NCI-H2029 (cell line): Measurements from ENCODE around the gene MTHFD1L.
"Not testable (repeated sequence)": the region's sequence is repeated elsewhere in the genome, so short reads cannot be mapped to it uniquely, and the experiment has no call there.

Experiments
- DNase-seq: peaks from one replicate; lab custom pipeline; 2025; lab: John Stamatoyannopoulos, UW

Gene MTHFD1L

GRCh38 chr6:151123641-151124040 lies 258.1 kb downstream of the MTHFD1L start:
- not testable (repeated sequence) for DNase-seq

GRCh38 chr6:151125242-151125641 lies 259.7 kb downstream of the MTHFD1L start:
- not testable (repeated sequence) for DNase-seq

DNA sequence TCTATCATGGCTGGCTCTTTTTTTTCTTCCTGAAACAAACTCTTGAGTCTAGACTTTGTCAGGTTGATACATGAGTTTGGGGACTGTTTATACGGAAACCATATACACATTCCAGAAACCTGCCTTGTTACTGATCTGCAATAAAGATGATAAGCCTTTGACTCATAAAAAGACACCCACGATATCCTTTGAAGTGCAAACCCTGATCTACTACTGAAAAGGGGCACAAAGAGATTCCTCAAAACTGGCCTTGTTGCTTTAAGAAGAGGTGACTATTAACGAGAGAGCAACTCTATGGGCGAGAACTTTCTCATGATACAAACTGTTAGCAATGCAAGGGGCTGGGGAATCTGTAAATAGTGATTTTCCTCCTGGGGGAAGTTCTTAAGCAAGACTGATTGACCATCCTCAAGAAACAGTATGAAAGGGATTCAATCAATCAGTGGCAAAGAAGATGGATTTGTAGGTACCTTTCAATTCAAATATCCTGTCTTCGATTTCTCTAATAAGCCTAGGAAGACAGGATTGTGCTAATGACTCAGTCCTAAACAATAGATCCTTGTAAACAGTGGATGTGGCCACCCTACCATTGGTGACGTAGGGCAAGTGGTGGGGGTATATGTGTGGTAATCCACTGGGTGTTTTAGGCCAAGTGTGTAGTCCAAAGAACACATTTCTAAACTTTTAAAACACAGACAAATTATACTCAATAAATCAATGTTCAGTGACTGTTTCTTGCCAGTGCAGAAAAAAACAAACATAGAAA lies 260.3 kb downstream of the MTHFD1L start:
- not testable (repeated sequence) for DNase-seq

DNA sequence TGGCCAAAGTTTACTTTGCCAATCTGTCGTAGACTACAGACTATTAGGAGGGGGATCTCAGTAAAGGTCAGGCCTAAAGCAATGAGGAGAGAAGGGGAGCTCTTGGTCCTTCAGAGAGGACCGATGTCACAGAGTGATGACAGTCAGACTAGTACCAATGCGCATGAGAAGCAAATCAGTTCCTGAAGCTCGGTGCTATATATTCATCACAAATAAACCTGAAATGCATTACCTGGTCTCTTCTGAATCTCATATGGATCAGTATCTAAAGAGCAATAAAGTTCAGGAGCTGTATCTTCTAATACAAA lies 260.9 kb downstream of the MTHFD1L start:
- DNase-seq: not testable (repeated sequence)

DNA sequence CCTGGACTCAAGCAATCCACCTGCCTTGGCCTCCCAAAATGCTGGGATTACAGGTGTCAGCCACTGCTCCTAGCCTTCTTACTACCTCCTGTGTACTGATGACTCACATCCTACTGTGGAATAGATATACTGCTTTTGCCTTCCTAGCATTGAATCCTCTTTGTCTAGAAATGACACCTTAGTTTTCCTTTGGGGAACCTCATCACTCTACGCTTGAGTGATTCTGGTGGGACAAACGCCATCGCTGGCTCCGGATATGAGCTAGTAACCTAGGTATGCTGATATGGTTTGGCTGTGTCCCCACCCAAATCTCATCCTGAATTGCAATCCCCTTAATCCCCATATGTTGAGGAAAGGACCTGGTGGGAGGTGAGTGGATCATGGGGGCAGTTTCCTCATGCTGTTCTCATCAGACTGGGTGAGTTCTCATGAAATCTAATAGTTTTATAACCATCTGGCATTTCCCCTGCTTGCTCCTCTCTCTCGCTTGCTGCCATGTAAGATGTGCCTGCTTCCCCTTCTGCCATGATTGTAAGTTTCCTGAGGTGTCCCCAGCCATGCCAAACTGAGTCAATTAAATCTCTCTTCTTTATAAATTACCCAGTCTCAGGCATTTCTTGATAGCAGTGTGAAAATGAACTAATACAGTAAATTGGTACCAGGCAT lies 261.8 kb downstream of the MTHFD1L start:
- DNase-seq: not testable (repeated sequence)

- DNase-seq: no peak
These were observed 263.4 kb downstream of the MTHFD1L start for GRCh38 chr6:151128763-151129370.

DNA sequence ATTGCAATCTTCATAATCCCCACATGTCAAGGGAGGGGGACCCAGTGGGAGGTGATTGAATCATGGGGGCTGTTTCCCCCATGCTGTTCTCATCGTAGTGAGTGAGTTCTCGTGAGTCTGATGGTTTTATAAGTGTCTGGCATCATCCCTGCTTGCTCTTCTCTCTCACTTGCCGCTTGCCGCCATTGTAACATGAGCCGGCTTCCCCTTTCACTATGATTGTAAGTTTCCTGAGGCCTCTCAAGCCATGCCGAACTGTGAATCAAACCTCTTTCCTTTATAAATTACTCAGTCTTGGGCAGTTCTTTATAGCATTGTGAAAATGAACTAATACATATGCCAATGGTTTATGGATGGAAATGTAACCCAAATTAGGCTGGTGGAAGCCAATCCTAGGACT lies 264.8 kb downstream of the MTHFD1L start:
- DNase-seq: no peak

GRCh38 chr6:151131324-151132007 lies 266.0 kb downstream of the MTHFD1L start:
- no peak for DNase-seq

DNA sequence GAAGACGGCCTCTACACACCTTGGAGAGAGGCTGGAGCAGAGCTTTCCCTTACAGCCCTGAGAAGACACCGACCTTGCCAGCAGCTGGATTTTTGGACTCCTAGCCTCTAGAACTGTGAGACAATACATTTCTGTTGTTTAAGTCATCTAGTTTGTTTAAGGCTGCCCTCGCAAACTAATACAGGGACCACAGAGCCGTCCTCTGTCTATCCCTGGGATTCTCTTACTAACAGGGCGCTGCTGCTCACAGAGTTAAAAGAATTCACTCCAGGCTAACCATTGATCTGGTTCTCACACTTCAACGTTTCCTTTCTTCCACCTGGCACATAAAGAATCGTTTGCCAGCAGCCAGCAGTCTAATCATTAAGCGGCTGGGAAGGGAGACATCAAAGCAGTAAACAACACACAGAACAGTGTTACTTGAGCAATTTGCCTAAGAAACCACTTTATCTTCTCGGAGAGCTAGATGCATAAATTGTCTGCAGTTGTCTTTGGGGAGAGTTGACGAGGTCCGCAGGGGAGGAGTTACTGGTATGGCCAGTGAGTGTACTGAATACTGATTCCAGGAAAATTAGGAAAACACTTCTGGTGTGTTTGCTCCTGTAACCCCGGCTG lies 270.7 kb downstream of the MTHFD1L start:
- DNase-seq: no peak

GRCh38 chr6:151137542-151137941 lies 272.0 kb downstream of the MTHFD1L start:
- DNase-seq: no peak

- no peak for DNase-seq
These were observed 274.0 kb downstream of the MTHFD1L start for GRCh38 chr6:151139524-151139923.

DNA sequence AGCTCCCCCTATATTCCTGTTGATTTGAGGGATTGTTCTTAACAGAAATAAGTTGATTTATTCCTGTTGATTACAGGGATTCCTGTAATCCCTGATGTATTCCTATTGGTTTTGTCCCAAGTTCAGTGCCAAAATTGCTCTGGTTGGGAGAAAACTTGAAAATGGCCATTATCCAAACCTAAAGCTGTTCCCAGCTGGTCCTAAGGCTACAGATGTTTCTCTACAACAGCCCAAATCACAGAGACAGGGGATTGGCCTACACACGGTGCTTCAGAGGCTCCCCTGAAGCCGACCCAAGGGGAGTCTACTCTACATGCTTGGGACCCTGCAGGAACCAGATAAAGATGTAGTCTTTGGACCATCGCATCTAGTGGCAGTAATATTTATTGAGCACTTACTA lies 275.3 kb downstream of the MTHFD1L start:
- DNase-seq: no peak

DNA sequence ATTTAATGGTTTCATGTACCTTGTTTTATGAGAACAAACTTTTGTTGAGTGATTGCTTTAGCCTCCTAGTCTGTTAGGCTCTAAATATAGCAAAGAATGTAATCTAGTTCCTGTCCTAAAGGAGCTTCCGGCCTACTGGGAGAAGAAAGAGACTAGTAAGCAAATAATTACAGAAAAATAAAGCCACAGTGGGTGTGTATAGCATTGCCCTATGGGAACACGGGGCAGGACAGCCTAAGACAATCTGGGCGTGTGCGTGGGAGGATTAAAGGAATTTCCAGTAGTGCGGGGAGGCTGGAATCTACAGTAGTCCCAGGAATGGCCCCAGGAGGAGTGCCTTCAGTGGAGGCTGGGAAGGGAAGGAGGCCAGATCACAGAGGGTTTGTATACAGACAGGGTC lies 276.2 kb downstream of the MTHFD1L start:
- DNase-seq: no peak

DNA sequence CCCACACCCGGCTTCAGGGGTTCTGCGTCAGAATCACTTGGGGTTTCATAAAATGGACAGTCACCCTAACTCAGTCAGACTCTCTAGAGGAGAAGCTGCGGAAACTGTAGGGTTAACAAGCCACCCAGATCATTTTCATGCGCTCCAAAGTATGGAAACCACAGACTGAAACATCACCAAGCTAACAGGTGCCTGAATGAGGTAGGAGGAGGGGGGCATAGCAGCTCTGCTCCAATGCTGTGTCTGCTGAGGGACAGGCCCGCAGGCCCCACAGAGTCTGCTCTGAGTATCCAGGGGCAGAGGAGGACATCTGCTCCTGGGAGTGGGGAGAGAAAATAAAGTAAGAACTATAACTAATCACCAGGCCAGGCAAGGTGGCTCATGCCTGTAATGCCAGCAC lies 277.2 kb downstream of the MTHFD1L start:
- DNase-seq: no peak

GRCh38 chr6:151143337-151143736 lies 277.8 kb downstream of the MTHFD1L start:
- DNase-seq: no peak

GRCh38 chr6:151143806-151144205 lies 278.3 kb downstream of the MTHFD1L start:
- DNase-seq: no peak

- no peak for DNase-seq
These were observed 281.8 kb downstream of the MTHFD1L start for GRCh38 chr6:151147118-151147832.

- DNase-seq: no peak
These were observed 282.6 kb downstream of the MTHFD1L start for GRCh38 chr6:151148111-151148510.

DNA sequence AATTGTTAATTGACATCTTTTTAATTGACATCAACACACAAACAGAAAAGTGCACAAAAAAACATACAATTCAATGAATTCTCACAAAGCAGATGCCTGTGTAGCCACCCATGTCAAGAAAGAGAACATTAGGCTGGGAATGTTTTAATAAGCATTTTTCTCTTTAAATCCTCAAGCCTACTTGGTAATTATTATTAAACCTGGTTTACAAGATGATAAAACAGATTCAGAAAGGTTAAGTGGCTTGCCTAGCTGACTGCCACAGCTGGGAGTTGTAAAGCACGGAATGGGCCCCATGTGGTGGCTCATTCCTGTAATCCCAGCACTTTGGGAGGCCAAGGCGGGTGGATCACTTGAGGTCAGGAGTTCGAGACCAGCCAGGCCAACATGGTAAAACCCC lies 284.3 kb downstream of the MTHFD1L start:
- no peak for DNase-seq
